Superior temporal gyrus (tissue), 1 donor: ENCODE results near the gene ERBB4.

Experiments
- DNase-seq: peaks from one replicate; pipeline ENCODE4 v3.0.0-alpha.2; 2016; ENCODE audit errors: extremely low spot score

The ERBB4 gene

GRCh38 chr2:211835695-211836094 lies 702.9 kb downstream of the ERBB4 start:
- no peak for DNase-seq

GRCh38 chr2:211833582-211834279 lies 704.9 kb downstream of the ERBB4 start:
- DNase-seq: no peak

GRCh38 chr2:211829725-211830124 lies 708.9 kb downstream of the ERBB4 start:
- DNase-seq: no peak

- DNase-seq: no peak
Measured at GRCh38 chr2:211823886-211824479, 714.6 kb downstream of the ERBB4 start.

- DNase-seq: no peak
Measured at GRCh38 chr2:211822686-211823335, 715.8 kb downstream of the ERBB4 start.

- DNase-seq: no peak
Measured at GRCh38 chr2:211816754-211817153, 721.8 kb downstream of the ERBB4 start.

- DNase-seq: no peak
Measured at GRCh38 chr2:211812587-211812986, 726.0 kb downstream of the ERBB4 start.

- no peak for DNase-seq
Measured at GRCh38 chr2:211802666-211803065, 735.9 kb downstream of the ERBB4 start.

- peak; percentile 43 for DNase-seq
Measured at GRCh38 chr2:211800001-211800400, 738.6 kb downstream of the ERBB4 start.

- no peak for DNase-seq
Measured at GRCh38 chr2:211798868-211799267, 739.7 kb downstream of the ERBB4 start.

- no peak for DNase-seq
Measured at GRCh38 chr2:211793690-211794089, 744.9 kb downstream of the ERBB4 start.

- no peak for DNase-seq
Measured at GRCh38 chr2:211789982-211790381, 748.6 kb downstream of the ERBB4 start.

- no peak for DNase-seq
Measured at GRCh38 chr2:211766689-211767088, 771.9 kb downstream of the ERBB4 start.

GRCh38 chr2:211762479-211762878 lies 776.1 kb downstream of the ERBB4 start:
- DNase-seq: no peak

GRCh38 chr2:211760103-211760502 lies 778.5 kb downstream of the ERBB4 start:
- no peak for DNase-seq

GRCh38 chr2:211756266-211756665 lies 782.3 kb downstream of the ERBB4 start:
- no peak for DNase-seq

- DNase-seq: no peak
Measured at GRCh38 chr2:211755187-211755586, 783.4 kb downstream of the ERBB4 start.

GRCh38 chr2:211751848-211752247 lies 786.8 kb downstream of the ERBB4 start:
- no peak for DNase-seq

- no peak for DNase-seq
Measured at GRCh38 chr2:211748339-211748738, 790.3 kb downstream of the ERBB4 start.

- peak; percentile 87 for DNase-seq
Measured at GRCh38 chr2:211745295-211746097, 793.1 kb downstream of the ERBB4 start.

GRCh38 chr2:211744379-211744778 lies 794.2 kb downstream of the ERBB4 start:
- peak; percentile 69 for DNase-seq

- no peak for DNase-seq
Measured at GRCh38 chr2:211741966-211742365, 796.6 kb downstream of the ERBB4 start.
